A549 (cell line): ENCODE measurements around the gene GSTA4. TPM values are rescaled to one million over a fixed set of nuclear protein-coding genes. Genes with fewer than 3 reads are reported as not detected.
"Not testable (repeated sequence)": the region's sequence is repeated elsewhere in the genome, so short reads cannot be mapped to it uniquely, and the experiment has no call there.

Experiments
- ATAC-seq, 2 experiments: fragments of 200-7000 bp in 1 of 2; fragments of >200 bp in 1 of 2; cut with Nextera tagmentation in 1 of 2; cut with Tn5 transposase in 1 of 2; 3 replicates each; pipeline versions ENCODE4 v1.8.0 to v1.9.1; 2018 to 2020; ENCODE audit warnings: mild to moderate bottlenecking in 1 of 2, moderate library complexity in 1 of 2
- CTCF ChIA-PET: fragments of 300-600 bp; sonication (Branson Sonifier 250); formaldehyde crosslinking; extraction: SDS; loops from one replicate; lab custom pipeline; 2021; ENCODE audit warnings: antibody characterized with exemption, inconsistent platforms; lab: Yijun Ruan, JAX
- POLR2A ChIA-PET: fragments of 350-600 bp; formaldehyde crosslinking; extraction: SDS; loops from one replicate; lab custom pipeline; 2021; ENCODE audit warnings: antibody characterized with exemption, inconsistent platforms; lab: Yijun Ruan, JAX
- DNase-seq, 2 experiments: peaks; one replicate each; pipeline versions ENCODE4 v3.0.0 to v3.0.0-alpha.2; 2011 to 2016; ENCODE audit warnings: low read depth in 1 of 2, low spot score in 1 of 2
- FAIRE-seq: peaks from 2 replicates; lab custom pipeline; 2011; peaks lifted over from hg19 to GRCh38; lab: Jason Lieb, UNC
- H3K27ac ChIP-seq, 2 experiments: fragments of >200 bp; sonication (Bioruptor Twin); formaldehyde crosslinking; 3 replicates each; pipeline ENCODE4 v1.5.1; 2016 to 2017
- H3K4me1 ChIP-seq: fragments of >200 bp; sonication (Bioruptor Twin); formaldehyde crosslinking; 3 replicates; pipeline ENCODE4 v1.6.1; 2016
- H3K4me2 ChIP-seq: fragments of >200 bp; sonication (Bioruptor Twin); formaldehyde crosslinking; 3 replicates; pipeline ENCODE4 v1.6.1; 2016
- H3K4me3 ChIP-seq: fragments of >200 bp; sonication (Bioruptor Twin); formaldehyde crosslinking; 3 replicates; pipeline ENCODE4 v1.5.1; 2016
- H3K9me3 ChIP-seq: fragments of >200 bp; sonication (Bioruptor Twin); formaldehyde crosslinking; 3 replicates; pipeline ENCODE4 v1.6.1; 2016
- ATOH8 ChIP-seq: fragments of 250-450 bp; sonication (Bioruptor Pico); IDR thresholded peaks from 2 replicates; pipeline ENCODE4 v1.5.0; 2020; ENCODE audit warnings: low read depth, mild to moderate bottlenecking, moderate library complexity
- CBX2 ChIP-seq: fragments of 200-600 bp; sonication (generic); IDR thresholded peaks from 2 replicates; pipeline ENCODE4 v1.6.1; 2016; ENCODE audit warnings: low read depth, mild to moderate bottlenecking, borderline replicate concordance
- CBX8 ChIP-seq: fragments of 200-600 bp; sonication (generic); IDR thresholded peaks from 2 replicates; pipeline ENCODE4 v1.6.1; 2016
- CHD2 ChIP-seq: fragments of 150-350 bp; IDR thresholded peaks from 2 replicates; pipeline ENCODE4 v1.6.1; 2014; ENCODE audit warnings: low read length; ENCODE audit not compliant: partially characterized antibody
- CHD4 ChIP-seq: fragments of 200-600 bp; sonication (generic); IDR thresholded peaks from 2 replicates; pipeline ENCODE4 v1.6.1; 2016; ENCODE audit warnings: antibody characterized with exemption, mild to moderate bottlenecking, borderline replicate concordance
- CTCF ChIP-seq: fragments of >200 bp; sonication (Bioruptor Twin); formaldehyde crosslinking; IDR thresholded peaks from 3 replicates; pipeline ENCODE4 v1.5.1; 2016
- E2F6 ChIP-seq: IDR thresholded peaks from 2 replicates; pipeline ENCODE4 v1.6.1; 2012; ENCODE audit warnings: low read depth, borderline replicate concordance
- EHMT2 ChIP-seq: fragments of 200-600 bp; sonication (generic); IDR thresholded peaks from 2 replicates; pipeline ENCODE4 v1.6.1; 2016; ENCODE audit warnings: antibody characterized with exemption, low read depth, mild to moderate bottlenecking, moderate library complexity
- ELK1 ChIP-seq: fragments of 150-350 bp; IDR thresholded peaks from 2 replicates; pipeline ENCODE4 v1.6.1; 2014; ENCODE audit warnings: low read depth, mild to moderate bottlenecking, low read length
- HDAC2 ChIP-seq: fragments of 200-600 bp; sonication (generic); IDR thresholded peaks from 2 replicates; pipeline ENCODE4 v1.6.1; 2016
- HES2 ChIP-seq: fragments of >200 bp; sonication (Bioruptor Twin); formaldehyde crosslinking; IDR thresholded peaks from 2 replicates; pipeline ENCODE4 v1.6.1; 2016
- JUN ChIP-seq, 2 experiments: fragments of >200 bp; sonication (Bioruptor Twin); formaldehyde crosslinking; IDR thresholded peaks; 2 replicates in 1 of 2; 3 replicates in 1 of 2; pipeline ENCODE4 v1.6.1; 2016 to 2017
- KDM5A ChIP-seq: fragments of 200-600 bp; sonication (generic); IDR thresholded peaks from 2 replicates; pipeline ENCODE4 v1.6.1; 2016; ENCODE audit warnings: antibody characterized with exemption, mild to moderate bottlenecking
- MAZ ChIP-seq: fragments of 150-350 bp; IDR thresholded peaks from 2 replicates; pipeline ENCODE4 v1.6.1; 2014; ENCODE audit warnings: antibody characterized with exemption, low read depth, low read length, borderline replicate concordance
- PHF8 ChIP-seq: fragments of 200-600 bp; sonication (generic); IDR thresholded peaks from 2 replicates; pipeline ENCODE4 v1.6.1; 2016; ENCODE audit warnings: low read depth, mild to moderate bottlenecking, antibody characterized with exemption, moderate library complexity, borderline replicate concordance
- POLR2AphosphoS2 ChIP-seq: conservative IDR thresholded peaks from 2 replicates; pipeline ENCODE4 v1.6.1; 2012; ENCODE audit warnings: low read length, improper control_type of control experiment, inconsistent platforms
- RFX5 ChIP-seq: fragments of 450-650 bp; IDR thresholded peaks from 2 replicates; pipeline ENCODE4 v1.7.1; 2014; ENCODE audit warnings: antibody characterized with exemption, mild to moderate bottlenecking, moderate library complexity
- RNF2 ChIP-seq: fragments of 200-600 bp; sonication (generic); IDR thresholded peaks from 2 replicates; pipeline ENCODE4 v1.6.1; 2016; ENCODE audit warnings: low read depth, mild to moderate bottlenecking, antibody characterized with exemption, moderate library complexity, borderline replicate concordance
- SREBF2 ChIP-seq: fragments of 450-650 bp; IDR thresholded peaks from 2 replicates; pipeline ENCODE4 v1.6.1; 2014; ENCODE audit warnings: mild to moderate bottlenecking, moderate library complexity
- TFCP2L1 ChIP-seq: fragments of 250-450 bp; sonication (Bioruptor Pico); IDR thresholded peaks from 2 replicates; pipeline ENCODE4 v1.5.0; 2021; ENCODE audit warnings: mild to moderate bottlenecking
- ZFP36 ChIP-seq: fragments of 450-650 bp; IDR thresholded peaks from 2 replicates; pipeline ENCODE4 v1.6.1; 2014; ENCODE audit warnings: borderline replicate concordance; ENCODE audit not compliant: partially characterized antibody
- WGBS: methylation state at CpG from one replicate; pipeline ENCODE4 v1.1.6; 2017; ENCODE audit errors: missing lambda C conversion rate; 5-methylcytosine and 5-hydroxymethylcytosine counted together
- polyA plus RNA-seq, 4 experiments: library from polyadenylated mRNA; depleted of rRNA in 3 of 4; stranded (reverse); fragments of >200 nt; fragmentation: RNase III in 1 of 4; extraction: RNeasy Plus Mini Kit Qiagen cat#74134 plus additional on column Dnase treatment in 1 of 4; gene quantifications; 2 replicates in 3 of 4; 3 replicates in 1 of 4; pipeline ENCODE4 v1.2.3, GENCODE V29; 2011 to 2017

Gene GSTA4
- polyA plus RNA-seq, 2 of the 4 experiments (the other 2 are of a cell fraction), result 12.6 to 30.6 TPM

GRCh38 chr6:52953911-52954839, 40.9 kb downstream of the GSTA4 start (continued):
- TF ChIP-seq ATOH8, result no peak
- no peak for TF ChIP-seq HES2
- no peak for TF ChIP-seq POLR2AphosphoS2

- H3K4me1 ChIP-seq, result no peaks in the 10 kb centered on the region
- FAIRE-seq (no peak), ATAC-seq (no peak), DNase-seq (no peak)
- 38% methylated on average over 5 of the region's 5 CpGs for WGBS
- ChIA-PET CTCF (no interaction called here), POLR2A (no interaction called here)
- H3K4me2 ChIP-seq, result no peak overlapping the region
- no peak overlapping the region for H3K27ac ChIP-seq
- H3K4me3 ChIP-seq, result no peak overlapping the region
- TF ChIP-seq JUN (IDR thresholded peaks at IDR 0.05) (no peak), EHMT2 (no peak), CHD4 (no peak), SREBF2 (no peak), ZFP36 (no peak), MAZ (no peak)
- H3K9me3 ChIP-seq, result no peaks in the 10 kb centered on the region
Observed at GRCh38 chr6:52946306-52946705, 48.8 kb downstream of the GSTA4 start.

GRCh38 chr6:52942821-52943220, 52.3 kb downstream of the GSTA4 start:
- FAIRE-seq, H3K27ac ChIP-seq, H3K9me3 ChIP-seq, H3K4me3 ChIP-seq, ATAC-seq, H3K4me2 ChIP-seq, DNase-seq, POLR2A ChIA-PET, H3K4me1 ChIP-seq: not testable (repeated sequence)
- 90% methylated on average over 10 of the region's 10 CpGs for WGBS
- CTCF ChIA-PET, result interaction anchor here (0.6 kb wide), 1 partner anchor 149 kb away, joined by 3 read pairs; no protein-coding TSS in a partner anchor

- ChIA-PET POLR2A (no interaction called here), CTCF (interaction anchor here (0.6 kb wide), 1 partner anchor 149 kb away, joined by 3 read pairs; no protein-coding TSS in a partner anchor)
- TF ChIP-seq RNF2, result no peak
- no peak for TF ChIP-seq CBX2
- no peak for TF ChIP-seq CHD4
- TF ChIP-seq PHF8, result no peak
- FAIRE-seq (no peak), DNase-seq (no peak), ATAC-seq (no peak)
- Histone ChIP-seq H3K4me2 (no peak overlapping the region), H3K27ac (no peak overlapping the region), H3K4me3 (no peak overlapping the region), H3K9me3 (no peaks in the 10 kb centered on the region), H3K4me1 (no peaks in the 10 kb centered on the region)
- WGBS, result 71% methylated on average over 4 of the region's 4 CpGs
Observed at GRCh38 chr6:52942221-52942620, 52.9 kb downstream of the GSTA4 start.

GRCh38 chr6:52937908-52938307, 57.2 kb downstream of the GSTA4 start:
- 48% methylated on average over 2 of the region's 2 CpGs for WGBS
- peak in 1 of 2 experiments; percentile 3 for DNase-seq
- H3K27ac ChIP-seq, result no peak overlapping the region
- no peak for ATAC-seq
- no peaks in the 10 kb centered on the region for H3K4me1 ChIP-seq
- CTCF ChIA-PET, result interaction anchor here (1.3 kb wide), 1 partner anchor 14 kb away, joined by 3 read pairs; no protein-coding TSS in a partner anchor
- H3K4me2 ChIP-seq, result no peak overlapping the region
- no peak overlapping the region for H3K4me3 ChIP-seq
- FAIRE-seq, result no peak
- H3K9me3 ChIP-seq, result no peaks in the 10 kb centered on the region
- POLR2A ChIA-PET, result no interaction called here
- no peak for TF ChIP-seq E2F6
- TF ChIP-seq CBX8, result no peak
- TF ChIP-seq ATOH8, result no peak
- TF ChIP-seq TFCP2L1 (CRISPR knock-in tag), result no peak
- TF ChIP-seq CTCF, result no peak
- no peak for TF ChIP-seq HDAC2
- no peak for TF ChIP-seq ELK1
- no peak for TF ChIP-seq RFX5
- no peak for TF ChIP-seq CHD2
- no peak for TF ChIP-seq KDM5A
